ENCODE measurements around the gene SLC22A15. TPM values are rescaled to one million over a fixed set of nuclear protein-coding genes. Genes with fewer than 3 reads are reported as not detected.

The SLC22A15 gene
- total RNA-seq, 1 experiment from 2014 or later: 2.2 TPM

GRCh38 chr1:116099379-116099778, 123.1 kb downstream of the SLC22A15 start:
- ChIA-PET CTCF (no interaction called here), POLR2A (ENCODE audit: unreplicated experiment) (no interaction called here)
- H3F3A ChIP-seq (ENCODE audit: low read length, unreplicated experiment): no peaks in the 10 kb centered on the region
- H3K36me3 ChIP-seq (ENCODE audit: low read depth, low read length): no peaks in the 10 kb centered on the region
- H3K27ac ChIP-seq (ENCODE audit: low read length): no peak overlapping the region
- DNase-seq: no peak
- no peaks in the 10 kb centered on the region for H3K79me2 ChIP-seq (ENCODE audit: low read length)
- TF ChIP-seq CTCF (conservative IDR thresholded peaks at IDR 0.05; ENCODE audit: low read depth, low read length) (no peak), EZH2phosphoT487 (IDR thresholded peaks at IDR 0.05; ENCODE audit: borderline replicate concordance, low read length) (no peak), EZH2 (IDR thresholded peaks at IDR 0.05; ENCODE audit: low read length, unreplicated experiment) (no peak)
- H3K27me3 ChIP-seq (ENCODE audit: low read length): no peaks in the 10 kb centered on the region
- H2AFZ ChIP-seq (ENCODE audit: low read length): no peak overlapping the region
- no peak overlapping the region for H3K9ac ChIP-seq (ENCODE audit: low read length)
- no peak for ATAC-seq
- intact Hi-C loops (cut with micrococcal nuclease): no loop called here
- H3K4me2 ChIP-seq (ENCODE audit: low read length): no peak overlapping the region
- H3K4me3 ChIP-seq (ENCODE audit: low read length): no peak overlapping the region
- H3K9me3 ChIP-seq (ENCODE audit: low read length): no peaks in the 10 kb centered on the region
- H3K4me1 ChIP-seq (ENCODE audit: insufficient read depth, low read length): no peaks in the 10 kb centered on the region
- no TSS peak for BruUV-seq (replicated peaks)
- no peaks in the 10 kb centered on the region for H4K20me1 ChIP-seq (ENCODE audit: low read length)
- H3K9me2 ChIP-seq (replicated peaks; ENCODE audit: low read length): no peaks in the 10 kb centered on the region

- Histone ChIP-seq H3K9me2 (replicated peaks; ENCODE audit: low read length) (no peaks in the 10 kb centered on the region), H3F3A (ENCODE audit: low read length, unreplicated experiment) (no peaks in the 10 kb centered on the region), H4K20me1 (ENCODE audit: low read length) (no peaks in the 10 kb centered on the region), H3K27ac (ENCODE audit: low read length) (no peak overlapping the region), H3K9me3 (ENCODE audit: low read length) (no peaks in the 10 kb centered on the region), H3K9ac (ENCODE audit: low read length) (no peak overlapping the region), H3K27me3 (ENCODE audit: low read length) (no peaks in the 10 kb centered on the region), H2AFZ (ENCODE audit: low read length) (no peak overlapping the region), H3K36me3 (ENCODE audit: low read depth, low read length) (no peaks in the 10 kb centered on the region), H3K4me3 (ENCODE audit: low read length) (no peak overlapping the region), H3K79me2 (ENCODE audit: low read length) (no peaks in the 10 kb centered on the region), H3K4me1 (ENCODE audit: insufficient read depth, low read length) (no peaks in the 10 kb centered on the region), H3K4me2 (ENCODE audit: low read length) (no peak overlapping the region)
- POLR2A ChIA-PET (ENCODE audit: unreplicated experiment): no interaction called here
- BruUV-seq (replicated peaks): no TSS peak
- intact Hi-C loops (cut with micrococcal nuclease): no loop called here
- no peak for DNase-seq
- CTCF ChIA-PET: no interaction called here
- TF ChIP-seq CTCF (conservative IDR thresholded peaks at IDR 0.05; ENCODE audit: low read depth, low read length) (no peak), EZH2phosphoT487 (IDR thresholded peaks at IDR 0.05; ENCODE audit: borderline replicate concordance, low read length) (no peak), EZH2 (IDR thresholded peaks at IDR 0.05; ENCODE audit: low read length, unreplicated experiment) (no peak)
- ATAC-seq: no peak
Measured at GRCh38 chr1:116099919-116100318, 123.6 kb downstream of the SLC22A15 start.

GRCh38 chr1:116104667-116105066, 128.4 kb downstream of the SLC22A15 start:
- Histone ChIP-seq H3K9me2 (replicated peaks; ENCODE audit: low read length) (no peaks in the 10 kb centered on the region), H3K27ac (ENCODE audit: low read length) (no peak overlapping the region), H3K79me2 (ENCODE audit: low read length) (no peaks in the 10 kb centered on the region), H3K36me3 (ENCODE audit: low read depth, low read length) (no peaks in the 10 kb centered on the region), H3K9me3 (ENCODE audit: low read length) (no peaks in the 10 kb centered on the region), H3K4me3 (ENCODE audit: low read length) (no peak overlapping the region), H4K20me1 (ENCODE audit: low read length) (no peaks in the 10 kb centered on the region), H3K27me3 (ENCODE audit: low read length) (no peaks in the 10 kb centered on the region), H3K9ac (ENCODE audit: low read length) (no peak overlapping the region), H3K4me2 (ENCODE audit: low read length) (no peak overlapping the region), H2AFZ (ENCODE audit: low read length) (no peak overlapping the region), H3F3A (ENCODE audit: low read length, unreplicated experiment) (no peaks in the 10 kb centered on the region), H3K4me1 (ENCODE audit: insufficient read depth, low read length) (peaks cover 12% of the 10 kb centered on the region)
- ChIA-PET CTCF (no interaction called here), POLR2A (ENCODE audit: unreplicated experiment) (no interaction called here)
- ATAC-seq (no peak), DNase-seq (no peak)
- intact Hi-C loops (cut with micrococcal nuclease): no loop called here
- no TSS peak for BruUV-seq (replicated peaks)
- TF ChIP-seq EZH2 (IDR thresholded peaks at IDR 0.05; ENCODE audit: low read length, unreplicated experiment) (no peak), EZH2phosphoT487 (IDR thresholded peaks at IDR 0.05; ENCODE audit: borderline replicate concordance, low read length) (no peak), CTCF (conservative IDR thresholded peaks at IDR 0.05; ENCODE audit: low read depth, low read length) (no peak)

Data from PC-3 (cell line).